WERI-Rb-1 (cell line): Measurements from ENCODE around the gene HMCN2.

Source experiments
- DNase-seq: peaks from one replicate; pipeline ENCODE4 v3.0.0-alpha.2; 2020
- H3K27ac ChIP-seq: fragments of 250-450 bp; sonication (Bioruptor Pico); 2 replicates; pipeline ENCODE4 v1.5.1; 2020; ENCODE audit warnings: mild to moderate bottlenecking, moderate library complexity
- H3K27me3 ChIP-seq: fragments of 250-450 bp; sonication (Bioruptor Pico); 2 replicates; pipeline ENCODE4 v1.5.1; 2021; ENCODE audit warnings: mild to moderate bottlenecking, low read depth, moderate library complexity; ENCODE audit not compliant: insufficient read depth, severe bottlenecking
- H3K36me3 ChIP-seq: fragments of 250-450 bp; sonication (Bioruptor Pico); 2 replicates; pipeline ENCODE4 v1.5.1; 2020; ENCODE audit warnings: mild to moderate bottlenecking, moderate library complexity
- H3K4me3 ChIP-seq: 2 replicates; pipeline ENCODE4 v1.5.1; 2011; ENCODE audit warnings: low read depth, mild to moderate bottlenecking, control low read depth, low read length
- H3K9me3 ChIP-seq: fragments of 250-450 bp; sonication (Bioruptor Pico); 2 replicates; pipeline ENCODE4 v1.5.1; 2021; ENCODE audit warnings: mild to moderate bottlenecking, moderate library complexity; ENCODE audit not compliant: severe bottlenecking
- CTCF ChIP-seq: IDR thresholded peaks from 2 replicates; pipeline ENCODE4 v1.5.1; 2011; ENCODE audit warnings: low read depth, mild to moderate bottlenecking, control low read depth, inconsistent platforms, low read length

Gene HMCN2

GRCh38 chr9:130341839-130342713, 76.5 kb downstream of the HMCN2 start:
- H3K27me3 ChIP-seq = no peaks in the 10 kb centered on the region
- H3K4me3 ChIP-seq = no peak overlapping the region
- no peaks in the 10 kb centered on the region for H3K36me3 ChIP-seq
- H3K9me3 ChIP-seq = no peaks in the 10 kb centered on the region
- no peak for DNase-seq
- no peak for TF ChIP-seq CTCF
- no peak overlapping the region for H3K27ac ChIP-seq

GRCh38 chr9:130342714-130343085, 77.1 kb downstream of the HMCN2 start:
- no peaks in the 10 kb centered on the region for H3K27me3 ChIP-seq
- no peak for TF ChIP-seq CTCF
- H3K4me3 ChIP-seq = no peak overlapping the region
- no peak for DNase-seq
- H3K9me3 ChIP-seq = no peaks in the 10 kb centered on the region
- no peak overlapping the region for H3K27ac ChIP-seq
- H3K36me3 ChIP-seq = no peaks in the 10 kb centered on the region

GRCh38 chr9:130343445-130343918, 77.9 kb downstream of the HMCN2 start:
- peak; percentile 65 for DNase-seq
- no peaks in the 10 kb centered on the region for H3K36me3 ChIP-seq
- no peak overlapping the region for H3K4me3 ChIP-seq
- H3K27me3 ChIP-seq = no peaks in the 10 kb centered on the region
- peak; percentile 92 for TF ChIP-seq CTCF
- no peaks in the 10 kb centered on the region for H3K9me3 ChIP-seq
- H3K27ac ChIP-seq = 0 out of 2 replicates have a peak overlapping the region, but pooled peaks have one; percentile 18

GRCh38 chr9:130344366-130344765, 78.8 kb downstream of the HMCN2 start:
- no peak for TF ChIP-seq CTCF
- no peaks in the 10 kb centered on the region for H3K9me3 ChIP-seq
- no peaks in the 10 kb centered on the region for H3K36me3 ChIP-seq
- DNase-seq = no peak
- H3K27me3 ChIP-seq = no peaks in the 10 kb centered on the region
- H3K27ac ChIP-seq = no peak overlapping the region
- H3K4me3 ChIP-seq = no peak overlapping the region

GRCh38 chr9:130345009-130345896, 79.7 kb downstream of the HMCN2 start:
- Histone ChIP-seq H3K4me3 (no peak overlapping the region), H3K36me3 (no peaks in the 10 kb centered on the region)

More at GRCh38 chr9:130345009-130345896, 79.7 kb downstream of the HMCN2 start:
- no peak for DNase-seq
- no peak for TF ChIP-seq CTCF
- Histone ChIP-seq H3K27me3 (no peaks in the 10 kb centered on the region), H3K9me3 (no peaks in the 10 kb centered on the region), H3K27ac (no peak overlapping the region)
